Activated CD4-positive, alpha-beta T cell treated with anti-CD3 and anti-CD28 coated beads, Interleukin-2, amount 10 ng/mL, durations not matched to agents 7 days and 5 days (primary cell): Measurements from ENCODE around the gene GLB1L. TPM values are rescaled to one million over a fixed set of nuclear protein-coding genes. Genes with fewer than 3 reads are reported as not detected.

Source experiments
- CTCF ChIA-PET: fragments of 350-600 bp; sonication (Branson Sonifier 250); formaldehyde crosslinking; loops from one replicate; lab custom pipeline; 2021; ENCODE audit warnings: antibody characterized with exemption; lab: Charles Lee
- POLR2A ChIA-PET: fragments of 350-600 bp; sonication (Branson Sonifier 250); formaldehyde crosslinking; loops from one replicate; lab custom pipeline; 2021; ENCODE audit warnings: antibody characterized with exemption; lab: Charles Lee
- DNase-seq: peaks from one replicate; pipeline ENCODE4 v3.0.0-alpha.2; 2020
- H3K27ac Mint-ChIP-seq: one replicate; pipeline ENCODE4 v1.8.0; 2021; ENCODE audit warnings: mild to moderate bottlenecking, moderate library complexity, mixed read lengths
- H3K27me3 Mint-ChIP-seq: one replicate; pipeline ENCODE4 v1.8.0; 2021; ENCODE audit warnings: mixed read lengths
- H3K36me3 Mint-ChIP-seq: one replicate; pipeline ENCODE4 v1.8.0; 2021; ENCODE audit warnings: low read depth, mixed read lengths
- H3K4me1 Mint-ChIP-seq: one replicate; pipeline ENCODE4 v1.8.0; 2021; ENCODE audit warnings: mixed read lengths
- H3K4me3 Mint-ChIP-seq: one replicate; pipeline ENCODE4 v1.8.0; 2021; ENCODE audit warnings: mild to moderate bottlenecking, moderate library complexity, mixed read lengths
- H3K9me3 Mint-ChIP-seq: one replicate; pipeline ENCODE4 v1.8.0; 2021; ENCODE audit warnings: mixed read lengths
- total RNA-seq, 2 experiments: library from RNA; stranded (reverse); gene quantifications; one replicate each; pipeline ENCODE4 v1.2.3, GENCODE V29; 2021

Gene GLB1L
- total RNA-seq, 2 experiments from 2014 or later: 3.3 to 3.4 TPM

DNA sequence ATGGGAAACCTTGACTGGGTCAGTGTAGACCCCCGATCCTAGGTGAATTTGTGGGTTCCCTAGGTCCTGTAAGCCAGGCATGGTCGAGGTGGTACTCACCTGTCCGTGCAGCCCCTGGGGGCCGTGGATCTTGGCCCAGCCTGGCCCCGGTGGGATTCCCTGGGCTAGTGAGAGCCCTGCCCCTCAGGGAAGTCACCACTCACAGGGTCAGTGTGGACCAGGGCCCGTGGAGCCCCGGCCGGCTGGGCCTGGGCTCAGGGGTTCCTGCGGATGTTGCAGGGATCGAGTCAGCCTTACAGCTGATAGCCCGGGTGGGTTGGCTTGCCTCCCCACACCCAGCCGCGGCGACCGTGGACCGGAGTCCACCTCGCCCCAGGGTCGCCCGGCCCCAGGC, 16.3 kb downstream of the GLB1L start:
- Mint-ChIP-seq H3K4me3 (peak overlapping the region; percentile 98), H3K27me3 (no peaks in the 10 kb centered on the region)

DNA sequence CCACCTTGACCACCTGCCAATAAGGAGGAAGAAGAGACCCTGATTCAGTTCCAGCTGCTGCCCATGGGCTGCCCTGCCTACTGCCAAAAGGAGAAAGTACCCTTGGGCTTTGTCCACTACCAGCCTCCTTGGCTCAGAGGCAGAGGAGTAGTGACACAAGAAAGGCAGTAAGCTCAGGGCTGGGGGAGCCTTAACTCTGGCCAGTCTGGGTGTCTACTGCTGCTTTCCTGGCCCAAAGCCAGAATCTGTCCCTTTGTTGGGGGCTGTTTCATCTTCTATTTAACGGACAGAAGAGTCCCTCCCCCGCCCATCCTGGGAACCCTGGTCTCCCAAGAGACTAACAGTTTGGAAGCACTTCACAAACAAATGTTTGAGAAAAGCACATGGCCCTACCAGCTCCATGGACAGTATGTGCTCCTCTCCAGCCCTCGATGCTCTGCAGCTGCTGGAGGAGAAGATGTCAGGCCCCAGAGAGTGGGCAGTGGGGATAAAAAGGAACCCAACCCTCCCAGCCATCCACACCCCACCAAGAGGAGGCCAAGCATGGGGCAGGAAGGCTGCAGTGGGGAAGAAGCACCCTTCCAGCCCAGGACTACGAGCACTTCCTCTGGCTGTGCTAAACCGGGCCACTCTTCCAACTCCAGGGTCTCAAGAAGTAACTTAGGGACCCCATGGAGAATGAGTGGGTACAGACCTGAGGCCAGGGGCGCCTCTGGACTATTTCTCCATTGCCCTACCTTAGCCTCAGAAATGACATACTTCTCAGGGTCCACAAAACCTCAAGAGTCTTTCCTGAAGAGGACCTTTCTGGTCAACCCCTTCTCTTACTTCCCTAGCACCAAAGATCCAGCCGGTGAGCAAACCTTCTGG, 17.0 kb downstream of the GLB1L start:
- Mint-ChIP-seq H3K27me3 (no peaks in the 10 kb centered on the region), H3K4me3 (peak overlapping the region; percentile 98), H3K36me3 (peaks cover 62% of the 10 kb centered on the region), H3K27ac (peak overlapping the region; percentile 83), H3K9me3 (no peaks in the 10 kb centered on the region), H3K4me1 (peaks cover 58% of the 10 kb centered on the region)
- DNase-seq: no peak
- ChIA-PET CTCF (interaction anchor here (0.8 to 2.2 kb wide), 7 partner anchors 14 to 160 kb away, joined by 3 to 14 read pairs (median 3); partner anchors contain the start of genes GLB1L and STK16), POLR2A (interaction anchor here (0.8 to 1.2 kb wide), 3 partner anchors 10 to 24 kb away, joined by 3 read pairs; partner anchors contain the start of gene ABCB6)

More for the DNA sequence above, 16.3 kb downstream of the GLB1L start:
- Mint-ChIP-seq H3K9me3 (no peaks in the 10 kb centered on the region), H3K36me3 (peaks cover 64% of the 10 kb centered on the region), H3K4me1 (peaks cover 60% of the 10 kb centered on the region), H3K27ac (peak overlapping the region; percentile 83)
- POLR2A ChIA-PET: interaction anchor here (0.8 to 1.2 kb wide), 4 partner anchors 10 to 23 kb away, joined by 3 read pairs; partner anchors contain the start of genes ABCB6 and ZFAND2B
- DNase-seq: no peak
- CTCF ChIA-PET: interaction anchor here (0.8 to 2.2 kb wide), 6 partner anchors 11 to 160 kb away, joined by 3 to 14 read pairs (median 4); partner anchors contain the start of genes CNPPD1, GLB1L and STK16

DNA sequence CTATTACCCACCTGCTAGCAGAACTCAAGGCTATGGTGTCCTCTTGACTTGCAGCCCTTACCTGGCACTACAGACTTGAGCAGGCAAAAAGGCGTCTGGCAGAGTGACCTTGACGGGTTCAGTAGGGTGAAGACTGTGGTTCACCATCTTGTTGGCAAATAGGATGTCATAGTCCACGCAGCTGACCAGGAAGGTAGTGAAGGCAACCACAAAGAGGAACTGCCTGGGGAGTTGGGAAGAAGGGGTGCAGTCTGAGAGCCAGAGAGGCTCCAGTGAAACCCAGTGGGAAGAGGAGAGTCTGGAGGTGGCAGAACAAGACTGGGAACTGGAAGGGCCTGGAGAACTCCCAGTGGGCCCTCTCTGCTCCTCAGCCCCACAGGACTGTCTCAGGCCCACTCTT, 19.9 kb downstream of the GLB1L start:
- Mint-ChIP-seq H3K36me3 (peaks cover 57% of the 10 kb centered on the region), H3K27ac (no peak overlapping the region), H3K4me3 (no peak overlapping the region), H3K27me3 (no peaks in the 10 kb centered on the region), H3K9me3 (no peaks in the 10 kb centered on the region), H3K4me1 (peaks cover 31% of the 10 kb centered on the region)
- POLR2A ChIA-PET: no interaction called here
- CTCF ChIA-PET: interaction anchor here (1.6 to 2.2 kb wide), 5 partner anchors 8 to 54 kb away, joined by 3 to 7 read pairs (median 5); partner anchors contain the start of genes DNAJB2, GLB1L and STK16
- no peak for DNase-seq

GRCh38 chr2:219223831-219224610, 21.2 kb downstream of the GLB1L start:
- peaks cover 58% of the 10 kb centered on the region for H3K36me3 Mint-ChIP-seq

DNA sequence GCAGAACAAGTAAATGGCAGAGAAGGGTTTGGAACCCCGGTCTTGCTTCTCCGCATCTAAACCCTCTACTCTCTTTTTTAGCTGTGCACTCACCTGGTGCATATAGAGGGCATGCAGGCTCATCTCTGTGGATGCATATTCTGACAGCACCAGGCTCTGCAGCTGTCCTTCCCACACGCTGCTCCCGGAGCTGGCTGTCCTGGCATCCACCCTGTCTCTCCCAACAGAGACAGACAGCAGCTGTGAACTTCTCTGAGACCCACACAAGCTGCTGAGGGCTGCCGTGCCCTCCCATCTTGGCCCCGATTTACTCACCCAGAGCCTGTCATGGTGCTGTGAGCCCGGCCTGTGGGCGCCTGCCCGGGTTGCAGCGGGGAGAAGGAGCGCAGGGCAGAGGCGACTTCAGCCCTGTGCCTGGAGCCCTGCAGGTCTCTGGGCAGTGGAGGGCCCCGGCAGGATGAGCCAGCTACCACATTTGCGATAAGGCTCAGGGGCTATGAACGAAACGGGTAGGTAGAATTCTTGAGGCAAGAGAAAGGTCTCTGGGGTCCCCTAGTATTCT, 23.2 kb downstream of the GLB1L start:
- no peak overlapping the region for H3K4me3 Mint-ChIP-seq
- H3K4me1 Mint-ChIP-seq: peaks cover 21% of the 10 kb centered on the region
- ChIA-PET CTCF (interaction anchor here (1.2 to 2.9 kb wide), 6 partner anchors 14 to 73 kb away, joined by 3 to 8 read pairs (median 4); partner anchors contain the start of gene ZFAND2B), POLR2A (no interaction called here)
- no peak overlapping the region for H3K27ac Mint-ChIP-seq
- H3K36me3 Mint-ChIP-seq: peaks cover 54% of the 10 kb centered on the region
- H3K27me3 Mint-ChIP-seq: no peaks in the 10 kb centered on the region
- no peak for DNase-seq
- H3K9me3 Mint-ChIP-seq: no peaks in the 10 kb centered on the region

More at GRCh38 chr2:219223831-219224610, 21.2 kb downstream of the GLB1L start:
- Mint-ChIP-seq H3K27me3 (no peaks in the 10 kb centered on the region), H3K4me1 (peaks cover 29% of the 10 kb centered on the region), H3K4me3 (no peak overlapping the region), H3K27ac (no peak overlapping the region), H3K9me3 (no peaks in the 10 kb centered on the region)
- ChIA-PET CTCF (interaction anchor here (0.8 to 1.8 kb wide), 6 partner anchors 7 to 85 kb away, joined by 3 to 7 read pairs (median 3); partner anchors contain the start of genes DNAJB2 and PTPRN), POLR2A (interaction anchor here (0.6 kb wide), 1 partner anchor 20 kb away, joined by 4 read pairs; no protein-coding TSS in a partner anchor)
- DNase-seq: no peak

DNA sequence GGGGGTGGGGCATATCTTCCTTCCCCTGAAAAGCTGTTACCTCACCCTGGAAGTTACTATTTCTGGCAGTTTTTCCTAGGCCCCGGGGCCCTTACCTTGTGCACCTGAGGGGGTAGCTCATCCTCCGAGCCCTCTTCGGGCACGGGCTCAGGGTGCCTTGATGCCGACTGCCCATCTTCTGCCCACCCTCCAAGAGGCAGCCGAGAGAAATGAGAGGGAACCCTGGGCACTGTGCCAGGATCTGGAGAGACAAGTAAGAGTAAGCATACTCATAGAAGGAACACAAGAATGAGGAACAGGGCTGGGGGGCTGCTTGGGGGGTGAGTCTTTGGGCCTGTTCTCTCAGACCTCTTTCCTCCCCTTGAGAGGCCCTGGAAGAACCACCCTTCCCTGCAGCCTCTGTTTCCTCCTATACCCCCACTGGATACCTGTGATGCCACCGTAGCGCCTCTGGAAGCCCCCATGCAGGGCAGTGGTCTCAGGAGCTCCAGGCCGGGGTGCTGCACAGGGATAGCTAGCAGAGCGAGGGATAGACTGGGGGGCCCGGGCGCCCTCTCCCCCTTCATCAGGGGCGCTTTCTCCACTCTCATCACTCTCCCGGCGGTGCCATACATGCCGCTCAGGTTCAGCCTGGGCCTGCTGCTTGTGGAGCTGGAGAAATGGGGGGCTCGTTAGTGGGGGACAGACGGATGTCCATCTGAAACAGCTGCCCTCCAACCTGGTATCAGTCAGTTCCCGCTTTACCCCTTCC, 24.4 kb downstream of the GLB1L start:
- H3K27ac Mint-ChIP-seq: no peak overlapping the region
- CTCF ChIA-PET: interaction anchor here (1.0 to 2.9 kb wide), 6 partner anchors 9 to 74 kb away, joined by 3 to 8 read pairs (median 4); partner anchors contain the start of gene ZFAND2B
- peaks cover 47% of the 10 kb centered on the region for H3K36me3 Mint-ChIP-seq
- no peak overlapping the region for H3K4me3 Mint-ChIP-seq
- POLR2A ChIA-PET: no interaction called here
- H3K9me3 Mint-ChIP-seq: no peaks in the 10 kb centered on the region
- DNase-seq: no peak
- peaks cover 26% of the 10 kb centered on the region for H3K4me1 Mint-ChIP-seq
- H3K27me3 Mint-ChIP-seq: no peaks in the 10 kb centered on the region

GRCh38 chr2:219219784-219220532, 25.3 kb downstream of the GLB1L start:
- H3K9me3 Mint-ChIP-seq: no peaks in the 10 kb centered on the region
- ChIA-PET POLR2A (no interaction called here), CTCF (interaction anchor here (1.0 to 2.9 kb wide), 6 partner anchors 12 to 79 kb away, joined by 3 to 8 read pairs (median 4); no protein-coding TSS in a partner anchor)
- H3K27ac Mint-ChIP-seq: no peak overlapping the region
- peak overlapping the region; percentile 8 for H3K4me3 Mint-ChIP-seq
- DNase-seq: no peak
- H3K36me3 Mint-ChIP-seq: peaks cover 40% of the 10 kb centered on the region
- H3K27me3 Mint-ChIP-seq: no peaks in the 10 kb centered on the region
- peaks cover 24% of the 10 kb centered on the region for H3K4me1 Mint-ChIP-seq

DNA sequence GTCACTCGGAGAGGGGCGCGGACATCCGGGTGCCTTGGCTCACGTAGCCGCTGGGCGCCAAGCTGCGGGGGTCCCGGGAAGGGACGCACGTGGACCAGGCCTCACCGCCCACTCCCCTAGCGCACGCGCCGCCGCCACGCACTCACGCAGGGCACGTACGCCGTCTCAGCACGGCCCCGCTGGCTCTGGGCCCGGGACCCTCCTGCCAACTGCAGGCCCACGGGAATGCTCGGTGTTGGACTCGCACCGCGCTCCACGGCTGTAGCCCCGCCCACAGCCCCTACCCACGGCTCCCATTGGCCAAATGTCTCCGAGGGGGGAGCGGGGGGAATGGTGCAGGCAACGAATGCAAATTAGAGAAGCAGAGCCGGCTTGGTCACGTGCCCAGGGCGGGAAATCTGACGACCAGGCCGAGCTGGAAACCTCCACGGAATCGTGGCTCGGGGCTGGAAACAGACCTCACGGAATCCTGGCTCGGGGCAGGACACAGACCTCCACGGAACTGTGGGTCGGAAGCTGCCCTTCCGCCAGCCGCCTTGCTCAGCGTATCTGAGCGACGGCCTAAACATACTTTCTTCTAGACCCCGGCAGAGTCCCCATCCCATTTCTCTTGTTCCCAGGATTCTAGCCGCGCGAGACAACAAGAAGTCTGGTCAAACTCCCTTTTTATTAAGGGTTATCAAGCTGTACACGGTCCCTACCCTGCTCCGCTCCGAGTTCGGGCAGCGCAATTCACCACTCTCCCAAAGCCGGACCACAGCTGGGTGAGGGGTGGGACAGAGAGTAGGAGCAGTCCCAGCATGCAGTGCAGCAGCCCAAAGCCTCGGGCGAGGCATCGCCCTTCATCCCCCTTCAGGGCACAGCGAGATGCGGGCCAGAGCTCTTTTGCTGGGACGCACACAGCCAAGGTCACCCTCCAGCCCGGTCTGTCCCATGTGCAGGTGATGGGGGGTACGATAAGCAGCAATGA, 26.2 kb downstream of the GLB1L start, which contains the start of gene ABCB6:
ABCB6 (minus strand) TSS at position 227 of the 970 bp plus-strand sequence. CDS start 285 bp downstream, outside the sequence.
- H3K36me3 Mint-ChIP-seq: peaks cover 38% of the 10 kb centered on the region
- H3K9me3 Mint-ChIP-seq: no peaks in the 10 kb centered on the region
- peaks cover 25% of the 10 kb centered on the region for H3K4me1 Mint-ChIP-seq
- peak; percentile 89 for DNase-seq
- CTCF ChIA-PET: interaction anchor here (0.5 to 2.9 kb wide), 14 partner anchors 10 to 1077 kb away, joined by 3 to 8 read pairs (median 4); partner anchors contain the start of genes ANKZF1, ATG9A, CNPPD1 and GLB1L
- POLR2A ChIA-PET: interaction anchor here (0.6 to 1.5 kb wide), 2 partner anchors 10 to 42 kb away, joined by 3 read pairs; no protein-coding TSS in a partner anchor
- H3K27ac Mint-ChIP-seq: peak within 1 kb of the TSS; percentile 86
- no peaks in the 10 kb centered on the region for H3K27me3 Mint-ChIP-seq
- H3K4me3 Mint-ChIP-seq: peak within 1 kb of the TSS; percentile 71

- peak overlapping the region; percentile 71 for H3K4me3 Mint-ChIP-seq
- peaks cover 25% of the 10 kb centered on the region for H3K4me1 Mint-ChIP-seq
- ChIA-PET CTCF (interaction anchor here (0.7 to 2.2 kb wide), 14 partner anchors 9 to 653 kb away, joined by 3 to 6 read pairs (median 4); partner anchors contain the start of genes ANKZF1, ATG9A, CNPPD1 and GLB1L), POLR2A (interaction anchor here (0.6 to 1.5 kb wide), 2 partner anchors 11 to 43 kb away, joined by 3 read pairs; no protein-coding TSS in a partner anchor)
- H3K9me3 Mint-ChIP-seq: no peaks in the 10 kb centered on the region
- H3K27ac Mint-ChIP-seq: peak overlapping the region; percentile 86
- peak; percentile 25 for DNase-seq
- H3K36me3 Mint-ChIP-seq: peaks cover 34% of the 10 kb centered on the region
- no peaks in the 10 kb centered on the region for H3K27me3 Mint-ChIP-seq
Measured at GRCh38 chr2:219218217-219218731, 27.0 kb downstream of the GLB1L start.
